GM19397 (cell line): ENCODE results near the gene BMF.

Source experiments
- ATAC-seq: cut with Tn5 transposase; IDR thresholded peaks from one replicate; pipeline ENCODE4 v1.9.1; 2021; ENCODE audit warnings: mild to moderate bottlenecking, moderate library complexity; ENCODE audit not compliant: unreplicated experiment

The BMF gene

DNA sequence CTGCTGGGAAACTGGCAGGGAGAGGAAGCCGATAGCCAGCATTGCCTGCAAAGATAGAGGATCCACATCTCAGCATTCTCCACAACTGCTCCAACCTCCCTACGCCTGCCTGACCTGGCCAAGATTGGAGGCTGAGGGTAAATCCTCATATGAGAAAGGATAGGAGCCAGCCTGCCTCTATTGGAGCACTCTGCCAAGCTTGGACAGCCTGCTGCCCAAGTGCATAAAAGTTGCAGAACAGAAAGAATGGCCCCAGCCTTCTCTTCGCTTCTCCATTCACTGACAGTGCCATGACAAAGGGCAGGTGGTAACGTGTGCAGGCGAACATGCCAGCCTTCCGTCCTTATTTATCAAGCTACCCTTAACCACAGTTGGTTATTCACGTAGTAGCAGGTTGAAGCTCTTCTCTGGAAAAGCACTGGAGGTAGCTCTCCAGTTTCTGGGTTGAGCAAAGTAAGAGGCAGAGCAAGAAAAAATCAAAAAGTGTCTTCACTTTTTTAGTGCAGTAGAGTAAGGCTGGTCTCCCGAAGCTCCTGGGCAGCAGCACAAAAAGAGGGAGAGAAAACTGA lies 4.3 kb downstream of the BMF start:
- no peak for ATAC-seq

DNA sequence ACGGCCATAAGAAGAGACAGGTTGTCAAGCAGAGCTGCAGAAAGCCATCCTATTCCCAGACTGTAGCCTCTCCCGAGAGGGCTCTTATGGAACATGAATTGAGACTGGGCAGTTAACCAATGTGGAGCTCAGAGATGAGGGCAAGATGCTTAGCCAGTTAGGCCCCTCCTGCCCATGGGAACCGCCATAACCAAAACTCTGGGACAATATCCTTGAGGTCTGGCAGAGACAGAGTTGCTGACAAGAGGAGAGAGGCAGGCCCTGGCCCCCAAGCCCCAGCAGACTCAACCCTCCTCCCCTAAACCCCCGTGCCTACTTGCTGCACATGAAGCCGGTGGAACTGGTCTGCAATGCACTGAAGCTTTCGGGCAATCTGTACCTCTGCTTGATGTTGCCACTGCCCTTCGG lies 4.8 kb downstream of the BMF start:
- ATAC-seq: no peak

DNA sequence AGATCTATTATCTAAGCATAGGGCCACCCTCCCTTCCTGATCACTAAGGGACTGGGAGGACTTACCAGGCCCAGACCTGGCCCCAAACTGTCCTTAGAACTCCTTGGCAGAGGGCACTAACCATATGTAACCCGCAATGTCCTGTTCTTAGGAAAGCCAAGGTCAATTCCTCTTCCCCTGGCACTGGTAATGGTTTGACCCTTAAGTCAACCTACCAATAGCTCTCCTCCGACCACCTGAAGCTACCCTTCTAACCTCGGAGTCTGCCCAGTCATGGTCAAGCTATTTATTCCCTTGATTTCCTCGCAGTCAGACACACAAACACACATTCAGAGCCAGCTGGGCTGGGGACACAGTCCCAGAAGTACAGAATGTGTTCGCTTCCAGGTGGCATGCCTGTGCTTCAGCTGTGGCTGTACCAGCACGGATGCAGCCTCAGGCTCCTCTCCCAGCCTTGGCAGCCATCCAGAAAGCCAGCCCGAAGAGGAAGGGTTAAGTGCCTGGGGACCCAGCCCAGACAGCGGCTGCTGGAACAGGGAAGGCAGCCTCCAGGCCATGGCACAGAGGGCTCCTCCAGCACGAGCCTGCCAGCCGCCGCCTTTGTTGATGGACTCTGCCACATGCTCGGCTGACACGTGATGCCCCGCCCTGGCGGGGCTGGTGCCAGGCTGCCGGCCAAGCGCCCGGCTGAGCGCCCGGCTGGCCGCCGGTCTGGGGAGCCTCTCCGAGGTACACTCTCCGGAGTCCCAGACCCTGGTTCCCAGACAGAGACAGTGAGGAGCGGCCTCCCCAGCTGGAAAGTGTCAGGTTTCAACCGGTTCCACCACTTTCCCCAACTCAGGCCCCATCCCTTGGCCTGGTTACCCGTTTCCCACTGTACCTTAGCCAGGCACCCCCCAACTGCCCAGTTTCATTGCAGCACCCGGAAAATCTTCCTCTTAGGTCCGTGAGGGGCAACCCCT lies 5.5 kb downstream of the BMF start:
- ATAC-seq: no peak

DNA sequence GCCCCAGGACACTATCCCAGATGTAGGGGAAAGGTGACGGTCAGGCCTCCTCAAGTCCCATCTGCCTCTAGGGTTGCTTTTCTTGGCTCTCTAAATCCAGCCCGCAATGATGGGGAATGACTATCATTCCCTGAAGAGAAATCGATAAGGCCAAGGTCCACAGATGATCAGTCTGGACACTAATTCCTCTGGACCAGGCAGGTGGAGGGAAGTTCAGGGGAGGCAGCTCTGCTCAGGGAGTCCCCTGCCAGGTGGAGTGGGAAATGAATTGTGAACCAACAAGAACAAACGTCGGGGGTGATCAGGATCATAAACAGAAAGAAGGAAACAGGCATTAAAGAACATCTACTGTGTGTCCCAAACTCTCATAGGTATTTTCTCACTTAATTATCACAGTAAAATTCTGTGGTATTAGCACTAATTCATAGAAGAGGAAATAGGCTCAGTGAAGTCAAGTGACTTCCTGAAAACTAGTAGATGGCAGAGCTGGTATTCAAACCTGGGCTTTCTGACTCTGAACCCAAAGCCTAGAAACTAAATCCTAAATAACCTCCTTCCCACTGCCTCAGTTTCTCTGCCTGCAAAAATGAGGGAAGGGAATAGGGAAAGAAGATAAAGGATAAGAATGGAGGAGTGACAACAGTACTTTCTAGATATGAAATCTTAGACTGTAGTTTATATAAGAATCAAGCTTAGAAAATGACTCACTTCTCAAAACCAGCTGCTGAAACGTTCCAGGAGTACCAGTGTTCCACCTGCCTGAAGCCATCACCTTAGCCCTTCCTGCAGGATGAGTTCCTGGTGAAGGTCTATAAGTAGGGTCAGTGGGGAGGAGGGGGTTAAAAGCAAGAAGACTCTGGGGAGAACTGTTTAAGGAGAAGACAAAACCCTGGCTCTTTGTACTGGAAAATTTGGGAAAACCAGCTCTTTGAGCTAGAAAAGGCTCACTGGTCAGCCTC lies 7.5 kb downstream of the BMF start:
- no peak for ATAC-seq

DNA sequence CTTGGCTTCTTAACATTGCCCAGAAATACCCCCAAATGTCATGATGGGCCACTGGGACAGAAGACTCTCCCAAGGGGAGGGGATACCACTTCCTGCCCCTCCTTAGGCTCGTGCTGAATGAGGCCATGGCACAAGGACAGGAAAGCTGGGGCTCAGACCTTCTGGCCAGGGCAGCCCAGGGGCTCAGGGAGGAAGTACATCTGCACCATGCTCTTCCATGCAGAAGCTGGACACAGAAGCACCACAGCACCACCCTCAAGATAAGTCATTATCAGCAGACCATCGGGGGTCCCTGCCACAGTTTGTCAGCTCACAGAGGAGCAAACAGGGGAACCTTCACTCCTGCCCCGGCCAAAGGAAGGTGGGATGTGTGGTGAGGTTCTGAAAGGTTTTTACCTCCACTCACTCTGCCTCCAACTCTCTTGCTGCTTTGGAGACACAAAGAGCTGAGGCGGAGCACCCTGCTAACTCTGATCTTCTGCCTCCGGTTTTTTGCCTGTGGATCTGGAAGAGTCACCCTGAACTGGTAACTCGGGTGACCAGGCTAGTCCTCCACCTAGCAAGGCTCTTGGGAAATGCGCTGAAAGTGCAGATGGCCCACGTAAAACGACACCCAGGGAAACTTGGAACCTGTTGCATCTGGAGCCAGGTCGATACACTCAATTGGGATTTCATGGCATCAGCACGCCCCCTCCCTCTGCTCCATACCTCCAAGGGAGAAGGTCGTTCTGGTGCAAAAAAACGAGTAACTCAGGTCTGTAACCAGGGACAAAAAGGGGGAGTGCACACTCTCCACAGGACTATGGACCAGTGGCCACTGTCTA lies 8.3 kb downstream of the BMF start:
- no peak for ATAC-seq

DNA sequence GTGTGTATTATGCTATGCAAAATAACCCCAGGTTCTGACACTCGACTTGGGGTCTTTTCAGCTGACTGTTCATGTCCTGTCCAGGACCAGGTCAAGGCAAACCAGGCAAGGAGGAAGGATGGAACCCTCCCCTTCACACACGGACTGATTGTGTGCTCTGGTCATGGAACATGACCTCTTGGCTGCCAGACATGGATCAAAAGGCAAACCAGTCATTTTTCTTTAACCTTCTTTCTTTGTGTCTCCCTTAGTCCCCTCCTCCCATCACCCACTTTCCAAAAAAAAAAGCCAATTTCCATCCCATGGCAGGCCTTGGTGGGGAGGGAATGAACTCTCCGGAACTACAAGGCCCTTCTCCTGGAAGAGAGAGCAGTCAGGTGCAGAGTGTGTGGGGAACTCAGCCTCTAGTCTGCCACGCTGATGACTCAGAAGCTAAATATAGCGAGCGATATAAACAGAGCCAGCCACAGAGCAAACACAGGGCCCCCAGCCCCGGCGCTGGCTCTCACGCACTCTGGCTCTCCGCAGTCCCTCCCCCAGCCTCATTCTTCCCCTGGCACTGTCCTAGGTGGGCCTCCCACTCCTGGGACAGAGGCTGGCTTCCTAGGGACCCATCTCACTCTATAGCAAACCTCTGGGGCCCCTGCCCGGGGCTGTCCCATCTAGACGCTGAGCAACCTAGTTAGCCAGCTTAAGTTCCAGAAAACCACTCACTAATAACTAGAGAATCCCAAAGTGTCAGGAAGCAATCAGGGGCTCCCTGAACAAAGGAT lies 10.0 kb downstream of the BMF start:
- peak; percentile 83 for ATAC-seq

DNA sequence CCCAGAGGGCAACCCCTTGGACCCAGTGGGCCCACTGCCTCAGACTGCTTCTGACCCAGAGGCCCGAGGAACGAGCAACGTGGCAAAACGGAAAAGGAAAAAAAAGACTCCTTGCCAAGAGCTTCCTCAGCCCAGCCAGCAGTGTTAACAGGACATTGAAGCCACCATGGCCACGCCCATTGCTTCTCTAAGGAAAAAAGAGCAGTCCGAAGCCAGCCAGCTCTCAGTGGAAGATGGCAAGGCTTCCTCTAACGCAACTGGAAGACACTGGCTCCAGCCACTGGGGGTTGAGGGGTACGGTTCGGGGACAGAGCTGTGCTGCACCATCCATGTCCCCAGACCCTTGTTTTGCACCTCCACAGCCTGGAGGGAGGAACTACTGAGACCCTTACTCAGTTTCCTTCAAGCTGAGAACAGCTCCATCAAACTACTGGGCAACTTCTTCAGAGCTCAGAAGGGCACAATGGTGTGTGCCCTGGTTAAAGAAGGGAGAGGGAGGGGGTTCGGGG lies 10.7 kb downstream of the BMF start:
- ATAC-seq: peak; percentile 9

DNA sequence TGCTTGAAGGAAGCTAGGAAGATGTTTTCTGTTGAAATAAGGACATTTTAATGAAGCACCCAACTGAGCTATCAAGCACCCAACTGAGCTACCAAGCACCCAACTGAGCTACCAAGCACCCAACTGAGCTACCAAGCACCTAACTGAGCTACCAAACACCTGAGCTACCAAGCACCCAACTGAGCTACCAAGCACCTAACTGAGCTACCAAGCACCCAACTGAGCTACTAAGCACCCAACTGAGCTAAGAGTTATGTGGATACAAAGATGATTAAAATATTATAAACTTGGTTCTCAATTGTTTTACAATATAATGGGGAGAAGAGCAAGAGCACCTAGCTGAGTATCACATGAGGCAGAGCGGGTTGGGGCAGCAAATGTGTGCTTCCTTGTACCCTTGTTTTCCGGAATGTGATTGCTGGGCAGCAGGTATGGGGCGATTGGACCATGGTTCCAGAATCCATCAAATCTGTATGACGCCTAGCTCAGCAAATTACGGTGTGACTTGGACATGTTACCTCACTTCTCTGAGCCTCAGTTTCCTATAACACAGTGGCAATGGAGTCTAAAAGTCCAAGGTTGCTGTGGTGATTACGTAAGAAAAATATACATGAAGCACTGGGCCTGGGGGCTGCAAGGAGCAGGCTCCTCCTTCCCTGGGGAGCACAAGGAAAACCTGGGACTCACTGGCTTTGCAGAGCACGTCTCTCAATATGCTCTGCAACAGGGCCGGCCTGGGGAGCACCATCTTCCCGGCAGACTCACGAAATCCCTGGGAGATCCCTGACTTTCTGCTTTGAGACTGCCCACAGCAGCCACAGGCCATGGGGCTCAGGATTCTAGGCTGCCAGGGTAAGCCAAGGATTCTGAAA lies 11.3 kb downstream of the BMF start:
- ATAC-seq: no peak

DNA sequence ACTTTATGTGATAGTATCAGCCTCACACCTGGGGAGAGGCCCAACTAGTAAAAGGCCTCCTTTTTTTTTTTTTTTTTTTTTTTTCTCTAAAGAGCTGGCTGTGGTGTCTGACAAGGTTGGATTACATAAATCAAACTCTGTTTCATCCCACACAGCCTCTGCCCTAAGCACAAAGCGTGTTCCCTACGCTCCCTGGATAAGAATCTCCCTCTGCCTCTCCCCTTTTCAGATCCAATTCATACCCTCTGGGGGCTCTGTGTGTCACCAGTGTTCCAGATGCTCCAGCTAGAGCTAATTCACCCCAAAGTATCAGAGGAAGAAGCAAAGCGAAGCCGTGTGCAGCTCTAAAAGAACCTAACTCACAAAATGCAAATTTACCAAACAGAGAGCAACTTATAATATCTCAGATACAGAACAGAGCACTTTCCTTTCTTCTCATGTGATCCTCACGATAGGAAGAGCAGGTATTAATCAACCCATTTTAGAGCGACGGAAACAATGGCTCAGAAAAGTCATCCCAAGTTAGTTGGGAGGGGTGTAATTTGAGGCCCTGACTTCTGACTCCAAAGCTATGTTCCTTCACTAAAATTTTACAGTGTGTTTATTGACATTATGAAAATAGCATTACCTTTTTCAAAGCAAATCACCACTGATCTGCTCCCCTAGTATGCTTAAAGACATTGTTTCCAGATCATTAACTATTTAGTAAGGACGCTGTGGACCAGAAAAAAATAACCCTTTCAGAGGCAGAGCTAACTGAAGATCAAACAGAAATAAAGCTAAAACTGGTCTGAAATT lies 12.4 kb downstream of the BMF start:
- ATAC-seq: peak; percentile 28

DNA sequence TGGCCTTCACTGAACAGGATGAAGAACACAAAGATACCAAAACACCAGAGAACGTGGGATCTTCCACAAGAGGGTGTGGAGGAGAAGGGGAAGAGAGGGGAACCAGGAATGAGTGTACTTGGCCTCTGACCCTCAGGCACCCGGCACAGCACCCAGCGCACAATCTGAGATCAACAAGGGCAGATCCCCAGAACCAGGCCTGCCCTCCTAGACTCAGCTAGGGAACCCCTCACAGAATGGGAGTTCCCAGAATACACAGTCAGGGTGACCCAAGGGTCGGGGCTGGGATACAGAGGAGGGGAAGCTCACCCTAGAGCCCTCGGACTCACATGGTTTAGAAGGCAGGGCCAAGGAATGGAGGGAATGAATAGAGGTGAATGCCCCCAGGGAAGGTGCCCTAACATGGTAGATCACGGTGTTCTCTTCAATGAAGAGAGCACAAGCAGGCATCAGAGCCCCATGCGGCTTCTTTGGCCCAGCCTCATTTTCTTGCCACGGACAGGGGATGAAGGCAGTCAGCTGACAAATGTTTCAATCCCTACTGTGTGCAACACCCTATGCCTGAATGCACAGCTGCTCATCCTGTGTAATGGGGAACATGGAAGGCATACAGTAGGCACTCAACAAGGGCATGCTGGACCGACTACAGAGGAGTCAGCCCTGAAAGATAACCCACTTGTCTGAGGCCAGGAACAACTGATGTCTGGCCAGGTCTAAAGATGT lies 13.1 kb downstream of the BMF start:
- no peak for ATAC-seq

DNA sequence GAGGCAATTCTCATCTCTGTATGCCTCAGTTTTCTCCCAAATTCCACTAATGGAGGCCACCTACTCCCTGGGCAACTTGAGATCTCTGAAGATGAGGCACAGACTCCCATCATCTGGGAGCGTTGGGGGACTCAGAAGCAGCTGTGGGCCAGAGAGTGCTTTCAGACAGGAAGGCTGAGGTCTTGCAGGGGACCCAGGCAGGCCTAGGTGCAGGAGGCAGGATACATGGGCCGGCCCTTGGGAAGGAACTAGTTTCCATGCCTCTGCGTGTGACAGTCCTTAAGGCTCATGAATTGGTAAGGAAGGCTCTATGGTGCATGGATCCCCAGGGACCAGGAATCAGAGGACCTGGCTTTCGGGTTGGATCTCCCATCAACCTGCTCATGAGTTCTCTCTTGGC lies 14.5 kb downstream of the BMF start:
- no peak for ATAC-seq

DNA sequence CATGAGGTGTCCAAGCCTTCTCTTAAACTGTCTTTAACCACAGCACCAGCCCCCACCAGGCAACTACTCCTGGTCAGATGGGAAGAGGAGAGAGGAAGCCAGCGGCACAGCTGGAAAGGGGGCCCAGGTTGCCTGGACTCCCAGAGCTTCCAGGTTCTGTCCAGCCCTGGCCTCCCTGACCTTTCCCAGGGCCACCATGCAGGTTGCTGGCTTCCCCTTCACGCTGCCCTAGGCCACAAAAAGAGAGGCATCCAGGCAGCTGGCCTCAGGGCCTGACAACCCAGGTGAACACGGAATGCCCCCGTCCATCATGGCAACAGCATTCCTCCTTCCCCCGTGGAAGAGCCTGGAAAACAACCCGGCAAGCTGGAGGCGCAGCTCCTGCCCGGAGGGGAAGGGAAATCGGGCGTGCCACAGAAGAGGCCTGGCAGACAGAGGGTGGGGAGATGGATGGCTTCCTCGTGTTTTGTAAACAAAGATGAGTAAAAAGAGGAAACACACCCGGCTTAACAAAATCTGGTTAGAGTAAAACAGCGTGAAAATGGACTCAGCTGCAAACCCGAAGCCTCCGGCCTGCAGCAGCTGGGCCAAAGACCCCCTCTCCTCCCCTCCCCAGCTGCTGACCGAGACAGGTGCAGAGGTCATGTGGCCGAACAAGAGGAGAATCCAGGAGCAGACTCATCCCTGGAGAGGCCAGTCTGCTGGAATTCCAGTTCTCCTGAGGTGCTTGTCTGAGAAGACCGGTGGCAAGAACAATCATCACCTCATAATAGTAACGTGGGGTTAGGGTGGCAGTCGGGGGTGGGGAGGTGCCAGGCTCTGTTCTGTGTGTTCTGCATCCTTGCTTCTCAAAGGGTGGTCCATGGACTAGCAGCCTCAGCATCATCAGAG lies 15.5 kb downstream of the BMF start:
- ATAC-seq: no peak

DNA sequence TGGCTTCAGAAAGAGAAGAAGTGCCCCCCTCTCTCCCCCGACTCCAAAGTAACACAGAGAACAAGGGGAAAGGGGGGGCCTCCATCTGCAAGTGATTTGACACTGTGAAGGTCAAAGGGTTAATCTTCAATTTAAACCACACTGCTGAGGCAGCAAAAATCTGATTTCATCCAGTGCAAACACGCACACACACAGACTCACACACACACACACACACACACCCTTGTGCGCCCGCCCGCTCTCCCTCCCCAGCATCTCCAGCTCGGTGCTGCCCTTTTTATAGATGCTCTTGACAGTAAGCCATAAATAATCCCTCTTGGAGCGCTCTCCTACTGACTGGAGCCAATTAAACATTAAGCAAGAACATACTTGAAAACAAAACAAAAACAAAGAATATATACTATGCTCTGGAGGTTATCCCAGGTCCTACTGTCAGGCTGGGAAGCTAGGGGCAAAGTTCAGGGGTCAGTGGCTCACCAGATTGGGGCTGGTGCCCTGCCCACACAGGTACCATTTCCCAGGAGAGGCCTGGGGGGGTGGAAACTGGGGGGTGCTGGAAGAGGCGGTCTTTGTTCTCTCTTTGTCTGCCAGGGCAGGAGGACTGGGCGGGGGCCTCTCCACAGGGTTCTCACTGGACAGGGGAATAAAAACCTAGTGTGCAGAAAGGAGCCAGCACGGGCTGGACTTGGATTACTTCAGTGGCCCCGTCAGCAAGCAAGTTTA lies 16.3 kb downstream of the BMF start:
- ATAC-seq: no peak

DNA sequence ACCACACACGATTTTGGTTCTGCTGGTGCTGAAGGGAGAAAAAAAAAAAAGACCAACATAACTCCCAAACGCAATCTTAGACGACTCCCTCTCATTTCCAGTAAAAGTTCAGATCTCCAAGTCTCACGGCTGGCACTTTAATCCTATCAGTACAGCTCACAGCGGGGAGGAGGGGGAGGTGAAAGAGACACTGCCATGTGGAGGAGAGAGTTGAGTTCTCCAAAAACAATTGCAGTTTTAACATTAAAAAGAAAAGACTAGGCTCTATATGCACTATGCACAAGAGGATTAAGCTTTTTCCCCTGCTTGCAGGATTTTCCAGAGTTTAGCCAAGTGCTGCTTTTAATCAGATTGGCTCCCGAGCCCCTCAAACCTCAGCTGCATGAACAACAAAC lies 16.8 kb downstream of the BMF start:
- no peak for ATAC-seq

DNA sequence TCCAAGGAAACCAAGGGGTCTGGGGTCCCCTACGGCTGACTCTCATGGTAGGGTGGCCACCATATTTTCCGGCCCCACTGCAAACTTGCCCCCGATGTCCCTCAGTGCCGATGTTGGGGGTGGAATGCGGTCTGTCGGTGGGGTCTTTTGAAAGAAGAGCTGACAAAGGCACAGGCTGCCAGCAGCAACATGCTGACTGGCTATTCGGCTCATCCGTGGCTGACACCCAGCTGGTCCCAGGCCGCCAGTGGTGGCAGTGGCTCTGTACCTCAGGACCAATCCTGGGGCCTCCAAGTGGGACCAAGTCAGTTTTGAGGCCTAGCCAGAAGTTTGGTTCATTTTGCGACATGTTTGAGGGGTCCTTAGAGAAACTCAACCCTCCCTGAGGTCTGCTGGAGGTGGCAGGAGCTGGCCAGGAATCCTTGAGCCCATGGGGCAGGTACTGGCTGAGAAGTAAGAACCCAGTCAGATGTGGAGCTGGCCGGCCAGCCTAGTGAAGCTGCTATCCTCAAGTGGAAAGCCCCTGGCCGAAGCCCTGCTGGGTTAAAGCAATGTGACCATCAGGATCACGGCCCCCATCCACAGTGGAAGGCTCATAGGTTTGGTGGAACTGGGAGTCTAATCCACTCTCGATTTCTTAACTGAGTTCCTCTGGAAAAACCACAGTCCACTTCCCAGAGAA lies 17.8 kb downstream of the BMF start:
- no peak for ATAC-seq
